Neural progenitor cell (in vitro differentiated cells): Measurements from ENCODE around the gene SNX8.

Experiments used
- CTCF ChIP-seq: fragments of 200-600 bp; sonication (generic); IDR thresholded peaks from 2 replicates; pipeline ENCODE4 v1.5.1; 2017; ENCODE audit warnings: antibody characterized with exemption, mild to moderate bottlenecking
- EZH2 ChIP-seq: fragments of 200-600 bp; sonication (generic); IDR thresholded peaks from 2 replicates; pipeline ENCODE4 v1.6.1; 2017; ENCODE audit warnings: antibody characterized with exemption, mild to moderate bottlenecking, moderate library complexity
- EZH2phosphoT487 ChIP-seq: fragments of 200-600 bp; sonication (generic); IDR thresholded peaks from 2 replicates; pipeline ENCODE4 v1.6.1; 2017; ENCODE audit warnings: antibody characterized with exemption

- no peak for TF ChIP-seq CTCF
- no peak for TF ChIP-seq EZH2phosphoT487
- no peak for TF ChIP-seq EZH2
Measured at GRCh38 chr7:2355705-2356008, 41.4 kb upstream of the SNX8 start.
